ENCODE data around the gene HDGFL3.

GRCh38 chr15:83200589-83200988 lies 7.0 kb downstream of the HDGFL3 start:
- no peak for TF ChIP-seq POLR2A (IDR thresholded peaks at IDR 0.05)
- TF ChIP-seq CTCF (IDR thresholded peaks at IDR 0.05): no peak
